ENCODE data around the gene RNF43. TPM values are rescaled to one million over a fixed set of nuclear protein-coding genes. Genes with fewer than 3 reads are reported as not detected.

The RNF43 gene
- total RNA-seq (2022) (6.7 and 7.9 TPM in 2 replicates), Bru-seq, nascent RNA (percentile 63 among the genes with signal in this experiment), BruChase-seq, experiment 1, labeled RNA remaining after a 6-hour chase (percentile 77 among the genes with signal in this experiment), BruChase-seq, experiment 2, labeled RNA remaining after a 2-hour chase (percentile 81 among the genes with signal in this experiment)
- long read RNA-seq, full-length matches to known transcripts = 11 of 17 reads
- long read RNA-seq, partial matches to known transcripts = 2 of 17 reads
- long read RNA-seq, other reads (novel, unspliced or antisense) = 4 of 17 reads

DNA sequence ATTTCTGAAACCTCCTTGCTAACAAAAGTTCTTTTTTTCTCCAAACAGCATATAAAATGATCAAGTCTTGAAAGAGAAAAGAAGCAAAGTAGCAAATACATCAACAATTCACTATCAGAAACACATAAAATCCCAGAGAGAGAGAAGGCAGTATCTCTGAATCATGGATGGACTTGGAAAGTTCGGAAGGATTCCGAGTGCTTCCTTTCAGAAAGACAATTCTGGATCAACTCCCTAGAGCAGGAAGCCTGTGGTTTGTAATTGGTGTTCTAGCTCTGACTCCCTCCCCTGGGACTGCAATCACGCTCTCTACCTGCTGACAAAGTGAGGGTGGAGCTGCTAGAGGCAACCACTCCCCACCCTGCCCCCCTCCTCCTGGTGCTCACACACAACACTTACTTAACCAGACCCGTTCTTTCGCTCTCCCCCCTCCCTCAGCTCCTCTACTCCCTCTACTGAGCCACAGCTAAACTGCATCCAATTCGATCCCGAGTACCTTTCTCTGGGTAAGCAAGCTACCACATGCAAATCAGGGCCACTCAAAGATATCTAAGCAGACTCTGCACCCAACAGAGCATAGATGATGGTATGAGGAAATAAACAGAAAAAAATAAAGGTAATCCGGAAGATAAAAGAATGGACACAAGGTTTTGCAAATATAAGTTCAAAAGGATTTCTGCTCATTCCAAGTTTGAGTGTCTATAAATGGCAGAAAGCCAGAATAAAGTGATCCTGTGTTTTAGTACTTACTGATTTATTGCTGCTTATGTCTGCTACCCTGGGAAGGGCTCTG is at the start of gene RNF43:
TSS of gene RNF43 (minus strand) at position 235 of the 793 bp plus-strand sequence. CDS start 1,957 bp downstream, outside the sequence.
- POLR2A ChIA-PET = interaction anchor here (0.6 to 6.1 kb wide), 27 partner anchors 9 to 1332 kb away, joined by 3 to 436 read pairs (median 5); partner anchors contain the start of genes AKAP1, MKS1, MTMR4 and SRSF1
- Mint-ChIP-seq H3K27me3 (ENCODE audit: insufficient read depth, unreplicated experiment) (peaks cover 25% of the 10 kb centered on the region), H3K4me1 (ENCODE audit: insufficient read depth, unreplicated experiment) (peaks cover 30% of the 10 kb centered on the region), H3K9me3 (ENCODE audit: unreplicated experiment) (no peaks in the 10 kb centered on the region), H3K27ac (ENCODE audit: low read depth, unreplicated experiment) (peak within 1 kb of the TSS; percentile 95), H3K4me3 (ENCODE audit: unreplicated experiment) (peak within 1 kb of the TSS; percentile 84), H3K36me3 (ENCODE audit: insufficient read depth, unreplicated experiment) (no peaks in the 10 kb centered on the region)
- peak; percentile 99 for DNase-seq (ENCODE audit: unreplicated experiment)
- CTCF ChIA-PET = interaction anchor here (0.6 to 2.6 kb wide), 24 partner anchors 9 to 583 kb away, joined by 3 to 54 read pairs (median 4); partner anchors contain the start of gene SUPT4H1
- intact Hi-C loops (cut with micrococcal nuclease) = loop anchor here (1.0 to 2.0 kb wide), 3 partner anchors 15 to 100 kb away; partner anchors contain the start of gene SUPT4H1
- BruUV-seq (replicated peaks) = no TSS peak
- TF ChIP-seq CTCF (IDR thresholded peaks at IDR 0.05; ENCODE audit: unreplicated experiment) = peak; percentile 75

DNA sequence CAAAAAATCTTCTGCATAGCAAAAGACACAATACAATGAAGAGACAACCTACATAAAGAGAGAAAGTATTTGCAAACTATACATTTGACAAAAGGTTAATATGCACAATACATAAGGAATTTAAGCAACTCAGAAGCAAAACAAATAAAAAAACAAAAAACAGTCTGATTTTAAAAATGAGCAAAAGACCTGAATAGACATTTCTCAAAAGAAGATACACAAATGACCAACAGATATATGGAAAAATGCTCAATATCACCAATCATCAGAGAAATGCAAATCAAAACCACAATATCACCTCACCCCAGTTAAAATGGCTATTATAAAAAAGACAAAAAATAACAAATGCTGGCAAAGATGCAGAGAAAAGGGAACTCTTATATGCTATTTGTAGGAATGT is 38.2 kb upstream of the RNF43 start:
- H3K9me3 Mint-ChIP-seq (ENCODE audit: unreplicated experiment) = no peaks in the 10 kb centered on the region
- no peak overlapping the region for H3K27ac Mint-ChIP-seq (ENCODE audit: low read depth, unreplicated experiment)
- intact Hi-C loops (cut with micrococcal nuclease) = no loop called here
- no peak for TF ChIP-seq CTCF (IDR thresholded peaks at IDR 0.05; ENCODE audit: unreplicated experiment)
- no peaks in the 10 kb centered on the region for H3K36me3 Mint-ChIP-seq (ENCODE audit: insufficient read depth, unreplicated experiment)
- CTCF ChIA-PET = no interaction called here
- POLR2A ChIA-PET = no interaction called here
- no peak for DNase-seq (ENCODE audit: unreplicated experiment)
- H3K4me3 Mint-ChIP-seq (ENCODE audit: unreplicated experiment) = no peak overlapping the region
- H3K4me1 Mint-ChIP-seq (ENCODE audit: insufficient read depth, unreplicated experiment) = no peaks in the 10 kb centered on the region
- no TSS peak for BruUV-seq (replicated peaks)
- peaks cover 21% of the 10 kb centered on the region for H3K27me3 Mint-ChIP-seq (ENCODE audit: insufficient read depth, unreplicated experiment)

GRCh38 chr17:58452738-58453137 is 35.4 kb upstream of the RNF43 start:
- no peak for TF ChIP-seq CTCF (IDR thresholded peaks at IDR 0.05; ENCODE audit: unreplicated experiment)
- Mint-ChIP-seq H3K36me3 (ENCODE audit: insufficient read depth, unreplicated experiment) (no peaks in the 10 kb centered on the region), H3K27ac (ENCODE audit: low read depth, unreplicated experiment) (no peak overlapping the region), H3K4me3 (ENCODE audit: unreplicated experiment) (no peak overlapping the region), H3K27me3 (ENCODE audit: insufficient read depth, unreplicated experiment) (peaks cover 21% of the 10 kb centered on the region), H3K4me1 (ENCODE audit: insufficient read depth, unreplicated experiment) (no peaks in the 10 kb centered on the region), H3K9me3 (ENCODE audit: unreplicated experiment) (no peaks in the 10 kb centered on the region)
- BruUV-seq (replicated peaks) = no TSS peak
- POLR2A ChIA-PET = no interaction called here
- DNase-seq (ENCODE audit: unreplicated experiment) = no peak
- CTCF ChIA-PET = interaction anchor here (9.7 kb wide), 1 partner anchor 136 kb away, joined by 127 read pairs; no protein-coding TSS in a partner anchor
- intact Hi-C loops (cut with micrococcal nuclease) = no loop called here
